SK-N-SH treated with all-trans-retinoic acid at 6 μM for 48 hours (cell line): ENCODE data around the gene MAT1A.

Source experiments
- ATAC-seq: fragments of 200-7000 bp; cut with Tn5 transposase; 3 replicates; pipeline ENCODE4 v1.9.1; 2020; ENCODE audit warnings: mild to moderate bottlenecking, moderate library complexity
- ARNTL ChIP-seq: fragments of 450-650 bp; formaldehyde crosslinking; IDR thresholded peaks from 2 replicates; pipeline ENCODE4 v1.5.0; 2020; ENCODE audit warnings: low read depth, mild to moderate bottlenecking, moderate library complexity, borderline replicate concordance
- BACH2 ChIP-seq: fragments of 250-450 bp; sonication (Bioruptor Pico); IDR thresholded peaks from 2 replicates; pipeline ENCODE4 v1.9.0; 2021; ENCODE audit warnings: mild to moderate bottlenecking, borderline replicate concordance
- CSDC2 ChIP-seq: fragments of 250-450 bp; sonication (Bioruptor Pico); IDR thresholded peaks from 2 replicates; pipeline ENCODE4 v1.5.0; 2020; ENCODE audit warnings: mild to moderate bottlenecking, moderate library complexity
- ESRRG ChIP-seq: fragments of 250-450 bp; sonication (Bioruptor Pico); IDR thresholded peaks from 2 replicates; pipeline ENCODE4 v1.6.1; 2021; ENCODE audit warnings: mild to moderate bottlenecking
- ISL1 ChIP-seq: fragments of 250-450 bp; sonication (Bioruptor Pico); IDR thresholded peaks from 2 replicates; pipeline ENCODE4 v2.1.2; 2022; ENCODE audit warnings: mild to moderate bottlenecking, moderate library complexity
- POU6F1 ChIP-seq: fragments of 250-450 bp; sonication (Bioruptor Pico); IDR thresholded peaks from 2 replicates; pipeline ENCODE4 v1.8.0; 2021; ENCODE audit warnings: low read depth, mild to moderate bottlenecking, moderate library complexity, borderline replicate concordance
- PPARA ChIP-seq: fragments of 250-450 bp; sonication (Bioruptor Pico); IDR thresholded peaks from 2 replicates; pipeline ENCODE4 v1.5.0; 2020; ENCODE audit warnings: mild to moderate bottlenecking, borderline replicate concordance
- RARB ChIP-seq: fragments of 250-450 bp; sonication (Bioruptor Pico); IDR thresholded peaks from 2 replicates; pipeline ENCODE4 v1.8.0; 2021; ENCODE audit warnings: mild to moderate bottlenecking, moderate library complexity
- SNAI2 ChIP-seq: fragments of 250-450 bp; sonication (Bioruptor Pico); IDR thresholded peaks from 2 replicates; pipeline ENCODE4 v1.5.0; 2020; ENCODE audit warnings: mild to moderate bottlenecking, moderate library complexity
- TCF4 ChIP-seq: fragments of 250-450 bp; sonication (Bioruptor Pico); IDR thresholded peaks from 2 replicates; pipeline ENCODE4 v1.8.0; 2021; ENCODE audit warnings: mild to moderate bottlenecking, moderate library complexity, borderline replicate concordance
- ZC3H10 ChIP-seq: fragments of 250-450 bp; sonication (Bioruptor Pico); IDR thresholded peaks from 2 replicates; pipeline ENCODE4 v1.5.1; 2021; ENCODE audit warnings: mild to moderate bottlenecking, moderate library complexity
- ZFP3 ChIP-seq: fragments of 250-450 bp; sonication (Bioruptor Pico); IDR thresholded peaks from 2 replicates; pipeline ENCODE4 v1.5.0; 2020; ENCODE audit warnings: mild to moderate bottlenecking, moderate library complexity
- ZFP30 ChIP-seq: fragments of 450-650 bp; formaldehyde crosslinking; IDR thresholded peaks from 2 replicates; pipeline ENCODE4 v1.5.0; 2022; ENCODE audit warnings: mild to moderate bottlenecking, moderate library complexity
- ZNF565 ChIP-seq: fragments of 450-650 bp; formaldehyde crosslinking; conservative IDR thresholded peaks from 2 replicates; pipeline ENCODE4 v1.5.0; 2020; ENCODE audit warnings: low read depth, mild to moderate bottlenecking, moderate library complexity
- ZNF70 ChIP-seq: fragments of 450-650 bp; formaldehyde crosslinking; IDR thresholded peaks from 2 replicates; pipeline ENCODE4 v1.5.0; 2020; ENCODE audit warnings: mild to moderate bottlenecking, moderate library complexity
- ZNF8 ChIP-seq: fragments of 450-650 bp; formaldehyde crosslinking; IDR thresholded peaks from 2 replicates; pipeline ENCODE4 v1.5.0; 2020; ENCODE audit warnings: mild to moderate bottlenecking, moderate library complexity
- TF ChIP-seq, protein P1 (sequence below): fragments of 250-450 bp; sonication (Bioruptor Pico); IDR thresholded peaks from 2 replicates; pipeline ENCODE4 v1.5.1; 2021; ENCODE audit warnings: mild to moderate bottlenecking, moderate library complexity
- TF ChIP-seq, protein P2 (sequence below): fragments of 250-450 bp; sonication (Bioruptor Pico); IDR thresholded peaks from 2 replicates; pipeline ENCODE4 v1.8.0; 2020; ENCODE audit warnings: mild to moderate bottlenecking, moderate library complexity, borderline replicate concordance
- TF ChIP-seq, protein P3 (sequence below): fragments of 250-450 bp; sonication (Bioruptor Pico); IDR thresholded peaks from 2 replicates; pipeline ENCODE4 v1.5.0; 2020; ENCODE audit warnings: mild to moderate bottlenecking, moderate library complexity

The MAT1A gene

GRCh38 chr10:80320377-80320776 lies 30.9 kb upstream of the MAT1A start:
- no peak for ATAC-seq
- no peak for TF ChIP-seq ESRRG (CRISPR knock-in tag)
- no peak for TF ChIP-seq PPARA (CRISPR knock-in tag)
- TF ChIP-seq, protein P1, sequence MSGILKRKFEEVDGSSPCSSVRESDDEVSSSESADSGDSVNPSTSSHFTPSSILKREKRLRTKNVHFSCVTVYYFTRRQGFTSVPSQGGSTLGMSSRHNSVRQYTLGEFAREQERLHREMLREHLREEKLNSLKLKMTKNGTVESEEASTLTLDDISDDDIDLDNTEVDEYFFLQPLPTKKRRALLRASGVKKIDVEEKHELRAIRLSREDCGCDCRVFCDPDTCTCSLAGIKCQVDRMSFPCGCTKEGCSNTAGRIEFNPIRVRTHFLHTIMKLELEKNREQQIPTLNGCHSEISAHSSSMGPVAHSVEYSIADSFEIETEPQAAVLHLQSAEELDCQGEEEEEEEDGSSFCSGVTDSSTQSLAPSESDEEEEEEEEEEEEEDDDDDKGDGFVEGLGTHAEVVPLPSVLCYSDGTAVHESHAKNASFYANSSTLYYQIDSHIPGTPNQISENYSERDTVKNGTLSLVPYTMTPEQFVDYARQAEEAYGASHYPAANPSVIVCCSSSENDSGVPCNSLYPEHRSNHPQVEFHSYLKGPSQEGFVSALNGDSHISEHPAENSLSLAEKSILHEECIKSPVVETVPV (CRISPR knock-in tag), result no peak
- TF ChIP-seq, protein P2, sequence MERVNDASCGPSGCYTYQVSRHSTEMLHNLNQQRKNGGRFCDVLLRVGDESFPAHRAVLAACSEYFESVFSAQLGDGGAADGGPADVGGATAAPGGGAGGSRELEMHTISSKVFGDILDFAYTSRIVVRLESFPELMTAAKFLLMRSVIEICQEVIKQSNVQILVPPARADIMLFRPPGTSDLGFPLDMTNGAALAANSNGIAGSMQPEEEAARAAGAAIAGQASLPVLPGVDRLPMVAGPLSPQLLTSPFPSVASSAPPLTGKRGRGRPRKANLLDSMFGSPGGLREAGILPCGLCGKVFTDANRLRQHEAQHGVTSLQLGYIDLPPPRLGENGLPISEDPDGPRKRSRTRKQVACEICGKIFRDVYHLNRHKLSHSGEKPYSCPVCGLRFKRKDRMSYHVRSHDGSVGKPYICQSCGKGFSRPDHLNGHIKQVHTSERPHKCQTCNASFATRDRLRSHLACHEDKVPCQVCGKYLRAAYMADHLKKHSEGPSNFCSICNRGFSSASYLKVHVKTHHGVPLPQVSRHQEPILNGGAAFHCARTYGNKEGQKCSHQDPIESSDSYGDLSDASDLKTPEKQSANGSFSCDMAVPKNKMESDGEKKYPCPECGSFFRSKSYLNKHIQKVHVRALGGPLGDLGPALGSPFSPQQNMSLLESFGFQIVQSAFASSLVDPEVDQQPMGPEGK, result no peak
- TF ChIP-seq, protein P3, sequence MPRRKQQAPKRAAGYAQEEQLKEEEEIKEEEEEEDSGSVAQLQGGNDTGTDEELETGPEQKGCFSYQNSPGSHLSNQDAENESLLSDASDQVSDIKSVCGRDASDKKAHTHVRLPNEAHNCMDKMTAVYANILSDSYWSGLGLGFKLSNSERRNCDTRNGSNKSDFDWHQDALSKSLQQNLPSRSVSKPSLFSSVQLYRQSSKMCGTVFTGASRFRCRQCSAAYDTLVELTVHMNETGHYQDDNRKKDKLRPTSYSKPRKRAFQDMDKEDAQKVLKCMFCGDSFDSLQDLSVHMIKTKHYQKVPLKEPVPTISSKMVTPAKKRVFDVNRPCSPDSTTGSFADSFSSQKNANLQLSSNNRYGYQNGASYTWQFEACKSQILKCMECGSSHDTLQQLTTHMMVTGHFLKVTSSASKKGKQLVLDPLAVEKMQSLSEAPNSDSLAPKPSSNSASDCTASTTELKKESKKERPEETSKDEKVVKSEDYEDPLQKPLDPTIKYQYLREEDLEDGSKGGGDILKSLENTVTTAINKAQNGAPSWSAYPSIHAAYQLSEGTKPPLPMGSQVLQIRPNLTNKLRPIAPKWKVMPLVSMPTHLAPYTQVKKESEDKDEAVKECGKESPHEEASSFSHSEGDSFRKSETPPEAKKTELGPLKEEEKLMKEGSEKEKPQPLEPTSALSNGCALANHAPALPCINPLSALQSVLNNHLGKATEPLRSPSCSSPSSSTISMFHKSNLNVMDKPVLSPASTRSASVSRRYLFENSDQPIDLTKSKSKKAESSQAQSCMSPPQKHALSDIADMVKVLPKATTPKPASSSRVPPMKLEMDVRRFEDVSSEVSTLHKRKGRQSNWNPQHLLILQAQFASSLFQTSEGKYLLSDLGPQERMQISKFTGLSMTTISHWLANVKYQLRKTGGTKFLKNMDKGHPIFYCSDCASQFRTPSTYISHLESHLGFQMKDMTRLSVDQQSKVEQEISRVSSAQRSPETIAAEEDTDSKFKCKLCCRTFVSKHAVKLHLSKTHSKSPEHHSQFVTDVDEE (CRISPR knock-in tag), result no peak
- no peak for TF ChIP-seq POU6F1 (CRISPR knock-in tag)
- no peak for TF ChIP-seq ZNF70 (CRISPR knock-in tag)
- no peak for TF ChIP-seq SNAI2

- no peak for ATAC-seq
- no peak for TF ChIP-seq ZNF70 (CRISPR knock-in tag)
- TF ChIP-seq RARB (CRISPR knock-in tag), result no peak
- no peak for TF ChIP-seq ZC3H10 (CRISPR knock-in tag)
- TF ChIP-seq SNAI2, result no peak
- TF ChIP-seq, protein P1 (CRISPR knock-in tag), result no peak
- TF ChIP-seq ISL1, result no peak
- no peak for TF ChIP-seq TCF4 (CRISPR knock-in tag)
- TF ChIP-seq BACH2 (CRISPR knock-in tag), result no peak
- TF ChIP-seq ZFP30 (CRISPR knock-in tag), result no peak
- TF ChIP-seq, protein P3 (CRISPR knock-in tag), result no peak
- TF ChIP-seq, all 23 proteins: peak for 0
These were observed 30.4 kb upstream of the MAT1A start for GRCh38 chr10:80319725-80320290.

GRCh38 chr10:80319318-80319717 lies 29.9 kb upstream of the MAT1A start:
- ATAC-seq, result no peak
- TF ChIP-seq ESRRG (CRISPR knock-in tag) (no peak), ZNF565 (CRISPR knock-in tag) (no peak), POU6F1 (CRISPR knock-in tag) (no peak), TCF4 (CRISPR knock-in tag) (no peak), ARNTL (CRISPR knock-in tag) (no peak), ZFP3 (no peak), RARB (CRISPR knock-in tag) (no peak), CSDC2 (CRISPR knock-in tag) (no peak), SNAI2 (no peak), ISL1 (no peak), ZNF70 (CRISPR knock-in tag) (no peak), ZNF8 (no peak), PPARA (CRISPR knock-in tag) (no peak)
- TF ChIP-seq, protein P3 (CRISPR knock-in tag), result no peak
